Naive B cell (primary cell): ENCODE results near the gene SRM. TPM values are rescaled to one million over a fixed set of nuclear protein-coding genes. Genes with fewer than 3 reads are reported as not detected.
A peak's percentile ranks its signal among the peaks of the same experiment; 100 is the strongest.
"Not testable (repeated sequence)": the region's sequence is repeated elsewhere in the genome, so short reads cannot be mapped to it uniquely, and the experiment has no call there.

Experiments used
- ATAC-seq, 2 donors: fragments of 150-1000 bp; cut with Tn5 transposase; 2 replicates each; pipeline ENCODE4 v1.10.0; 2021; ENCODE audit warnings: low read depth in 2 of 2, mild to moderate bottlenecking in 2 of 2, moderate library complexity in 2 of 2
- DNase-seq: peaks from one replicate; pipeline ENCODE4 v3.0.0; 2022
- H3K27ac Mint-ChIP-seq, 6 donors: one replicate each; pipeline ENCODE4 v1.8.0; 2020 to 2022; ENCODE audit warnings: mild to moderate bottlenecking in 6 of 6, mixed read lengths in 6 of 6, moderate library complexity in 5 of 6, inconsistent platforms in 2 of 6
- H3K27me3 Mint-ChIP-seq, 3 donors: one replicate each; pipeline ENCODE4 v1.8.0; 2021 to 2022; ENCODE audit warnings: mixed read lengths in 3 of 3, mild to moderate bottlenecking in 1 of 3
- H3K36me3 Mint-ChIP-seq, 2 donors: one replicate each; pipeline ENCODE4 v1.8.0; 2020 to 2022; ENCODE audit warnings: mixed read lengths in 2 of 2, inconsistent platforms in 1 of 2, mild to moderate bottlenecking in 1 of 2
- H3K4me1 Mint-ChIP-seq, 3 donors: one replicate each; pipeline ENCODE4 v1.8.0; 2020 to 2022; ENCODE audit warnings: mixed read lengths in 3 of 3, inconsistent platforms in 1 of 3, mild to moderate bottlenecking in 1 of 3, moderate library complexity in 1 of 3
- H3K4me3 Mint-ChIP-seq, 8 donors: one replicate each; pipeline ENCODE4 v1.8.0; 2020 to 2022; ENCODE audit warnings: mild to moderate bottlenecking in 8 of 8, mixed read lengths in 8 of 8, moderate library complexity in 8 of 8, inconsistent platforms in 2 of 8
- H3K9me3 Mint-ChIP-seq, 7 donors: one replicate each; pipeline ENCODE4 v1.8.0; 2020 to 2022; ENCODE audit warnings: mixed read lengths in 7 of 7, mild to moderate bottlenecking in 5 of 7, inconsistent platforms in 2 of 7, moderate library complexity in 1 of 7
- polyA plus RNA-seq, 6 donors: library from polyadenylated mRNA; unstranded; fragments of 300-500 nt; fragmentation: Illumina TruSeq; gene quantifications; one replicate each; pipeline ENCODE4 v1.2.3, GENCODE V29; 2021; ENCODE audit warnings: low read depth in 6 of 6

The SRM gene
- polyA plus RNA-seq, 6 donors from 2014 or later = 74.3 to 133 (median 89.4) TPM

DNA sequence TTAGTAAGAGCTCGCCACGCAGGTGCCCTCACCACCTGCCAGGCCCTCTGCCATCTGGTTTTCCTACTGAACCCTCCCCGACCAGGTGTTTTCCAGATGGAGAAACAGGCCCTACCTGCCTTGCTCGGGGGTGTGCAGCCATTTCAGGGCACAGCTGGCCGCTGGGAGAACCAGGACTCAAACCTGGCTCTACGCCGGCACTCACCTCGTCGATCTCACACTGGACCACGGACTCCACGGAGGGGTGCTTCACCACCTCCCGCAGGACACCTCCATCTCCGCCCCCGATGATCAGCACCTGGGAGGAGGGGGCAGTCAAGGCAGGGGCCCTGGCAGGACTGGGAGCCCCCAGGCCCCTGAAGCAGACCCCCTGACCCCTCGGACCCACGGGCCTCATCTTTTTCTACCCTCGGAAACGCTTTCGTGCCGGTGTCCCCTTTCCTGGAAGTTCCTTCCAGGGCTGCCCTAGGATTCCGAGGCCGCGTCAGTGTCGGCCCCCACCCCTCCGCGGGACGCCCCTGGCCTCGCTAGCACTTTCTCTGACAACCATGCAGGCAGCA is 1.1 kb downstream of the SRM start:
- no peaks in the 10 kb centered on the region for H3K9me3 Mint-ChIP-seq
- peak overlapping the region in 2 of 6 donors; percentile 62 to 75 for H3K27ac Mint-ChIP-seq
- no peaks in the 10 kb centered on the region for H3K27me3 Mint-ChIP-seq
- DNase-seq (no peak), ATAC-seq (no peak)
- no peaks in the 10 kb centered on the region for H3K36me3 Mint-ChIP-seq
- H3K4me3 Mint-ChIP-seq = peak overlapping the region; percentile 85 to 94 (median 90)
- H3K4me1 Mint-ChIP-seq = peaks cover 14 to 29% (median 15%) of the 10 kb centered on the region in 3 donors

DNA sequence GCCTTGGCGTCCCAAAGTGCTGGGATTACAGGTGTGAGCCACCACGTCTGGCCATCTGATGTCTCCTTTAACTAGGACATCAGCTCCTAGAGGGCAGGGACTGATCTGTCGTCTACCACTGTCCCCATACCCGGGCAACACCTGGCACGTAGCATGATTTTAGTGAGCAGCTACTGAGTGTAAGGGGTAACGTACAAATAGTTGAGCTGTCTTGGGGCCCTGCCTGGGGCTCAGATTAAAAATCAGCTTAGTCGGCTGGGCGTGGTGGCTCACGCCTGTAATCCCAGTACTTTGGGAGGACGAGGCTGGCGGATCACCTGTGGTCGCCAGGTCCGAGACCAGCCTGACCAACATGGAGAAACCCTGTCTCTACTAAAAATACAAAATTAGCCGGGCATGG is 1.8 kb downstream of the SRM start:
- Mint-ChIP-seq H3K4me3 (peak overlapping the region; percentile 35 to 92 (median 64)), H3K4me1 (peaks cover 14 to 29% (median 15%) of the 10 kb centered on the region in 3 donors), H3K36me3 (no peaks in the 10 kb centered on the region), H3K27me3 (no peaks in the 10 kb centered on the region), H3K27ac (peak overlapping the region in 3 of 6 donors; percentile 7 to 38 (median 26)), H3K9me3 (no peaks in the 10 kb centered on the region)
- ATAC-seq (no peak), DNase-seq (no peak)

- H3K36me3 Mint-ChIP-seq = no peaks in the 10 kb centered on the region
- H3K9me3 Mint-ChIP-seq = no peaks in the 10 kb centered on the region
- ATAC-seq (no peak), DNase-seq (no peak)
- peaks cover 14 to 29% (median 15%) of the 10 kb centered on the region in 3 donors for H3K4me1 Mint-ChIP-seq
- H3K27me3 Mint-ChIP-seq = no peaks in the 10 kb centered on the region
- H3K4me3 Mint-ChIP-seq = peak overlapping the region in 4 of 8 donors; percentile 49 to 84 (median 63)
- peak overlapping the region in 1 of 6 donors; percentile 87 for H3K27ac Mint-ChIP-seq
These were observed 2.3 kb downstream of the SRM start for GRCh38 chr1:11057477-11057876.

GRCh38 chr1:11056504-11056903 is 3.3 kb downstream of the SRM start:
- peaks cover 14 to 24% (median 19%) of the 10 kb centered on the region in 3 donors for H3K4me1 Mint-ChIP-seq
- H3K9me3 Mint-ChIP-seq = no peaks in the 10 kb centered on the region
- H3K36me3 Mint-ChIP-seq = no peaks in the 10 kb centered on the region
- H3K4me3 Mint-ChIP-seq = peak overlapping the region in 1 of 8 donors; percentile 72
- H3K27me3 Mint-ChIP-seq = no peaks in the 10 kb centered on the region
- H3K27ac Mint-ChIP-seq = no peak overlapping the region
- ATAC-seq (no peak), DNase-seq (no peak)

DNA sequence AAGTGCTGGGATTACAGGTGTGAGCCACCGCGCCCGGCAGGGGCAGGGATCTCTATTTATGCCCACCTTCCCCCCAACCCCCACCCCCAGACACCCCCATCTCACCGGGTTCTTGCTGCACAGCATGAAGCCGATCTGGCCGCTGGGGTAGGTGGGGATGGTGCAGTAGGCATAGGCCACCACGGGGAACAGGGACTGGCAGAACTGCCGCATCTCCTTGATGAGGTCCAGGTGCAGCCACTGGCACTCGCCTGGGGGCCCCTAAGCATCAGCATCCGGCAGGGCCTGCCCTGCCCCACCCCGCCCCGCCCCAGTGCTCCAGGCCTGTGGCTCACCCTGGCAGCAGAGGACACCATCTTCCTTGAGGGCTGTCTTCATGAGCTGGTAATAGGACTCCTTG is 4.1 kb downstream of the SRM start:
- H3K27me3 Mint-ChIP-seq = no peaks in the 10 kb centered on the region
- peak overlapping the region in 1 of 8 donors; percentile 6 for H3K4me3 Mint-ChIP-seq
- DNase-seq = no peak
- no peaks in the 10 kb centered on the region for H3K36me3 Mint-ChIP-seq
- H3K9me3 Mint-ChIP-seq = no peaks in the 10 kb centered on the region
- ATAC-seq = no peak
- H3K27ac Mint-ChIP-seq = no peak overlapping the region
- H3K4me1 Mint-ChIP-seq = peaks cover 10 to 17% (median 16%) of the 10 kb centered on the region in 3 donors

GRCh38 chr1:11054666-11055065 is 5.2 kb downstream of the SRM start:
- Mint-ChIP-seq H3K27ac (peak overlapping the region in 2 of 6 donors; percentile 56 to 94), H3K27me3 (no peaks in the 10 kb centered on the region), H3K4me1 (peaks cover 8 to 12% (median 10%) of the 10 kb centered on the region in 3 donors), H3K36me3 (no peaks in the 10 kb centered on the region), H3K9me3 (no peaks in the 10 kb centered on the region), H3K4me3 (peak overlapping the region in 1 of 8 donors; percentile 27)
- ATAC-seq (no peak), DNase-seq (no peak)

DNA sequence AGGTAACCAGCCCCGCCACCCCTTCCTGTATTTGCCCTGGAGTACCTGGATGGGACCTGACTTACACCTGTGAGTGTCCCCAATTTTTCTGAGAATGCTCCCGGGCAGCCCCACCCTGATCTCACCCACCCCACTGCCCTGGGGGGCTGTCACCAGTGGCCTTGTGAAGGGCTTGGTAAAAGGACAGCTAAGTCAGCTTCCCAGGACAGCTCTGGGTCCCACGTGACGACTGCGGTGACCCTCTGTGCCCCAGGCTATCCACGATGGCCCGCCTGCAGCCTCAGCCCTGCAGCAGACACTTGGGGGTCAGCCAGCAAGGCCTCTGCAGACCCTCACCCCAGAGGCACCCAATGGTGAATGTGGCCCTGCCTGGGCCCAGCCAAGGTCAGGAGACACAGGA is 5.6 kb downstream of the SRM start:
- DNase-seq (no peak), ATAC-seq (no peak)
- Mint-ChIP-seq H3K4me3 (peak overlapping the region in 1 of 8 donors; percentile 27), H3K27me3 (no peaks in the 10 kb centered on the region), H3K36me3 (no peaks in the 10 kb centered on the region), H3K4me1 (peaks cover 6 to 11% (median 9%) of the 10 kb centered on the region in 3 donors), H3K9me3 (no peaks in the 10 kb centered on the region), H3K27ac (peak overlapping the region in 2 of 6 donors; percentile 56 to 94)

- H3K4me3 Mint-ChIP-seq = no peak overlapping the region
- H3K27ac Mint-ChIP-seq = no peak overlapping the region
- H3K36me3 Mint-ChIP-seq = no peaks in the 10 kb centered on the region
- DNase-seq = no peak
- H3K27me3 Mint-ChIP-seq = no peaks in the 10 kb centered on the region
- H3K9me3 Mint-ChIP-seq = no peaks in the 10 kb centered on the region
- H3K4me1 Mint-ChIP-seq = peaks cover 1 to 8% (median 5%) of the 10 kb centered on the region in 3 donors
- no peak for ATAC-seq
These were observed 6.1 kb downstream of the SRM start for GRCh38 chr1:11053758-11054137.

DNA sequence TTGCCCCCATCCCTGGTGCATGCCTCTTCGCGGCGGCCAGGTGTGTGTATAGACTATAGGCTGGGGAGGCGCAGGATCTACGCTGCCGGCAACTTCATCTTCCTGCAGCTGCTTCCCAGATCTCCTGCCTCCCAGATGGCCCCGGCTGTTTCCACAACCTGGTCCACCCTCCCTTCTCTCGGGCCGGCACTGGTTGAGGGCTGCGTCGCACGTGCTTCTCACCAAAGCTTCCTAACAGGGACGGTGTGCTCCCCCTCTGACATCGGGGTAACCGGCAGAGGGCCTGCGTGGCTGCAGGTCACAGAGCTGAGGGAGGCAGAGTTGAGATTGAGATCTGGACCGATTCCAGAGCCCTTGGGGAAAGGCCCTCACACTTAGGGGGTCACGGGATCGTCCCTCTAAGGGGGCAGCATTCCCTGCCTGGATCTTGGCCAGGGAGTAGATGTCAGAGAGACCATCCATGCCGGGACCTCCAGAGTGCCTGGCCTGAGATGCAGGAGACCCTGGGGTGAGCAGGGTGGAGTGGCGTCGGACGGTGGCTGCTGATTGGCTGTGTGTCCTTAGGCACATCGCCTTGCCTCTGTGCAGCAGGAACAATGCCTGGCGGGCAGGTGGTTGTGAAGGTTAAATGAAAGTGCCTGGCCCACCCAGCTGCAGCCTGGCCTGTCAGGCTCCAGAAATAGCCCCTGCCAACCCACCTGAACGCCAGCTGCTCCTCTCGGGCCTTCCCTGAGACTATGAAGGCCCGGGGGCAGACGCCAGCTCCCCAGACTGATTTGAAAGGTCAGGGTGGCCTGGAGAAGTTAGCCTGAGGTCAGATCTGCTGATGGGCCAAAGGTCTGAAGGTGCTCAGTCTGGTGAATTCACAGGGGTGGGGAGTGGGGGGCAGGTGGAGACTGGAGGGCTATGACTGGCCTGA is 6.7 kb downstream of the SRM start:
- no peaks in the 10 kb centered on the region for H3K27me3 Mint-ChIP-seq
- DNase-seq (no peak), ATAC-seq (no peak)
- H3K4me3 Mint-ChIP-seq = no peak overlapping the region
- no peaks in the 10 kb centered on the region for H3K36me3 Mint-ChIP-seq
- no peak overlapping the region for H3K27ac Mint-ChIP-seq
- H3K4me1 Mint-ChIP-seq = peaks cover 0 to 6% (median 5%) of the 10 kb centered on the region in 3 donors
- no peaks in the 10 kb centered on the region for H3K9me3 Mint-ChIP-seq

- H3K4me3 Mint-ChIP-seq = no peak overlapping the region
- H3K27ac Mint-ChIP-seq = peak overlapping the region in 3 of 6 donors; percentile 7 to 60 (median 32)
- no peaks in the 10 kb centered on the region for H3K9me3 Mint-ChIP-seq
- H3K27me3 Mint-ChIP-seq = no peaks in the 10 kb centered on the region
- H3K36me3 Mint-ChIP-seq = no peaks in the 10 kb centered on the region
- ATAC-seq = no peak
- peaks cover 0 to 5% (median under 1%) of the 10 kb centered on the region in 3 donors for H3K4me1 Mint-ChIP-seq
- no peak for DNase-seq
These were observed 7.9 kb downstream of the SRM start for GRCh38 chr1:11051781-11052511.

GRCh38 chr1:11051121-11051520 is 8.7 kb downstream of the SRM start:
- H3K9me3 Mint-ChIP-seq, DNase-seq, H3K36me3 Mint-ChIP-seq, H3K4me1 Mint-ChIP-seq, ATAC-seq, H3K4me3 Mint-ChIP-seq, H3K27me3 Mint-ChIP-seq: not testable (repeated sequence)
- H3K27ac Mint-ChIP-seq = peak overlapping the region in 1 of 6 donors; percentile 17

DNA sequence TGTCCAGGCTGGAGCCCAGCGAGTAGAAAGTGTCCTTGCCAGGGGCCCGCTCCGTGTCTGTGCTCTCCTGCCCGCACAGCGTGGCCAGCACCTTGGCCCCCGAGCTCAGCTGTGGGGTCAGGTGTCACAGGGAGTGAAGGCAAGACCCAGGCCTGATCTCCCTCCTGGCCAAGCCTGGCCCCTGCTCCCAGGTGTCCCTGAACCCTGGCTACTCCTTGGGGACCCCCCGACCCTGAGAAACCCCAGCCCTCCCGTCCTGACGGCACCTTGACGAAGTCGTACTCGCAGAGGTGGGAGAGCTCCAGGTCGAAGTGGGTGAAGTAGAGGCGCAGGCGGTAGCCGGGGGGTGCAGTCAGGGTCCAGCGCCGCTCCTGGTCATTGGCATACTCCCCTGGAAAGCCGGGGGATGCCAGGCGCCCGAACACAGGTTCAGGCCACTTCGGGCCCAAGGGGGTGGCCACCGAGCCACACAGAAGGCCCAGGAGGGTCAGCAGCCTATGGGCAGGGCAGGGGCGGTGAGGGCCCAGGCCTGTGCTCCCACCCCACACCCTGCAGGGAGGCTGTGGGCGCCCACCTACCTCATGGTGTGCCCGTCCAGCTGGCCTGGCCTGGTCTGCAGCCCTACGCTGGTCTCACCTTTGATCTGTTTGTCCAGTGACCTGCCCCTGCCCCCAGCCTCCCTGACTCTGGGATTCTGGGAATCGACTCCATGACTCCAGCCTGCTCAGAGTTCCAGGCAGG is 13.0 kb downstream of the SRM start, which contains the start of gene MASP2:
MASP2 (minus strand) TSS at position 615 of the 741 bp plus-strand sequence; CDS start at position 583, 32 bp downstream.
- H3K36me3 Mint-ChIP-seq = no peaks in the 10 kb centered on the region

GRCh38 chr1:11046270-11046566 is 13.6 kb downstream of the SRM start:
- DNase-seq = no peak
- H3K27ac Mint-ChIP-seq = no peak overlapping the region
- H3K36me3 Mint-ChIP-seq = no peaks in the 10 kb centered on the region
- no peak overlapping the region for H3K4me3 Mint-ChIP-seq
- no peak for ATAC-seq
- no peaks in the 10 kb centered on the region for H3K4me1 Mint-ChIP-seq
- H3K9me3 Mint-ChIP-seq = no peaks in the 10 kb centered on the region
- H3K27me3 Mint-ChIP-seq = no peaks in the 10 kb centered on the region

More for the DNA sequence above, 13.0 kb downstream of the SRM start, which contains the start of gene MASP2:
- peak within 1 kb of the TSS in 1 of 8 donors; percentile 15 for H3K4me3 Mint-ChIP-seq
- H3K4me1 Mint-ChIP-seq = no peaks in the 10 kb centered on the region
- no peaks in the 10 kb centered on the region for H3K27me3 Mint-ChIP-seq
- ATAC-seq (no peak), DNase-seq (no peak)
- peak within 1 kb of the TSS in 2 of 6 donors; percentile 10 to 75 for H3K27ac Mint-ChIP-seq
- H3K9me3 Mint-ChIP-seq = no peaks in the 10 kb centered on the region
